Adipocyte (in vitro differentiated cells): ENCODE results near the gene CD247.

Experiments
- DNase-seq: peaks from one replicate; pipeline ENCODE4 v3.0.0-alpha.2; 2015; ENCODE audit warnings: low read depth
- H3K27me3 ChIP-seq: replicated peaks from 2 replicates; pipeline ENCODE4 v1.7.0; 2013; ENCODE audit warnings: mild to moderate bottlenecking, low read length, moderate library complexity; ENCODE audit not compliant: control insufficient read depth, insufficient read depth
- H3K36me3 ChIP-seq: 2 replicates; pipeline ENCODE4 v1.7.0; 2013; ENCODE audit warnings: low read length, mild to moderate bottlenecking, moderate library complexity; ENCODE audit not compliant: control insufficient read depth, insufficient read depth, severe bottlenecking
- H3K4me1 ChIP-seq: 2 replicates; pipeline ENCODE4 v1.7.0; 2013; ENCODE audit warnings: mild to moderate bottlenecking, low read length, moderate library complexity; ENCODE audit not compliant: control insufficient read depth, insufficient read depth
- H3K4me3 ChIP-seq: 2 replicates; pipeline ENCODE4 v1.7.0; 2013; ENCODE audit warnings: mild to moderate bottlenecking, low read length, moderate library complexity
- H3K9ac ChIP-seq: 2 replicates; pipeline ENCODE4 v1.7.0; 2013; ENCODE audit warnings: mild to moderate bottlenecking, low read length, moderate library complexity
- H3K9me3 ChIP-seq: 2 replicates; pipeline ENCODE4 v1.7.0; 2013; ENCODE audit warnings: mild to moderate bottlenecking, low read length, moderate library complexity; ENCODE audit not compliant: control insufficient read depth

The CD247 gene

DNA sequence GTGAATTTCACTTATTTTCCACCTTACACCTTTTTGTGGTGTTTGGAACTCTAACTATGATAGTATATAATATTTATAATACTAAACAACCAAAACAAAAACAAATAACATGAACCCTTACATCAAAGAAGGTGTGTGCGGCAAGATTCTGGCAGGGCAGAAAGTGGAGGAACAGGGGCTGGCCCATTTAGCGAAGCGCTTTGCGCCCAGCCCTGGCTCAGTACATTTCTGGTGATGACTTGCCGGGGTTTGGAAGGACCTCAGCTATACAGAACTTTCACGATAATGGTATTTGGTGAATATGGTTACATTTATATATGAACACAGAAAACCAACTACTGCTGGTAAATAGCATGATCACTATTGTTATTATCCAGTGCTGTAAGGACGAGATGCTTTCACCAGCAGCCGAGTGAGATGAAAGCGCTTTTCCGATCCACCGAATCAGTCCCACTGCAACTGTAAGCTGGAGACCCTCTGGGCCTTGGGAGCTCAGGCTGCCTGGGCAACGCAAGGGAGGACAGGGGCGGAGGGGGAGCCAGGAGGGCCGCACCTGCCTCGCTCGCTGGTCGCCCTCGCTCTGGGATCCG lies 63.9 kb downstream of the CD247 start:
- Histone ChIP-seq H3K4me1 (peaks cover 6% of the 10 kb centered on the region), H3K4me3 (peak overlapping the region; percentile 91), H3K36me3 (no peaks in the 10 kb centered on the region)

GRCh38 chr1:167453123-167453522 lies 65.2 kb downstream of the CD247 start:
- DNase-seq: no peak
- no peaks in the 10 kb centered on the region for H3K36me3 ChIP-seq

More for the DNA sequence above, 63.9 kb downstream of the CD247 start:
- H3K9me3 ChIP-seq: no peaks in the 10 kb centered on the region
- H3K9ac ChIP-seq: peak overlapping the region; percentile 88
- H3K27me3 ChIP-seq: peaks cover 6% of the 10 kb centered on the region
- DNase-seq: no peak

GRCh38 chr1:167452483-167452882 lies 65.8 kb downstream of the CD247 start:
- Histone ChIP-seq H3K4me3 (no peak overlapping the region), H3K27me3 (peaks cover 2% of the 10 kb centered on the region), H3K36me3 (no peaks in the 10 kb centered on the region), H3K4me1 (peaks cover 6% of the 10 kb centered on the region), H3K9ac (no peak overlapping the region), H3K9me3 (no peaks in the 10 kb centered on the region)
- no peak for DNase-seq

More at GRCh38 chr1:167453123-167453522, 65.2 kb downstream of the CD247 start:
- Histone ChIP-seq H3K27me3 (peaks cover 6% of the 10 kb centered on the region), H3K9me3 (no peaks in the 10 kb centered on the region), H3K4me1 (peaks cover 6% of the 10 kb centered on the region), H3K9ac (no peak overlapping the region), H3K4me3 (no peak overlapping the region)

- Histone ChIP-seq H3K27me3 (no peaks in the 10 kb centered on the region), H3K4me3 (no peak overlapping the region), H3K36me3 (no peaks in the 10 kb centered on the region), H3K9ac (no peak overlapping the region), H3K4me1 (peaks cover 4% of the 10 kb centered on the region), H3K9me3 (no peaks in the 10 kb centered on the region)
- DNase-seq: no peak
Observed at GRCh38 chr1:167450843-167451242, 67.5 kb downstream of the CD247 start.

GRCh38 chr1:167447521-167448136 lies 70.7 kb downstream of the CD247 start:
- Histone ChIP-seq H3K4me1 (no peaks in the 10 kb centered on the region), H3K36me3 (no peaks in the 10 kb centered on the region), H3K27me3 (peaks cover 11% of the 10 kb centered on the region), H3K9me3 (no peaks in the 10 kb centered on the region), H3K4me3 (no peak overlapping the region), H3K9ac (no peak overlapping the region)
- DNase-seq: no peak

DNA sequence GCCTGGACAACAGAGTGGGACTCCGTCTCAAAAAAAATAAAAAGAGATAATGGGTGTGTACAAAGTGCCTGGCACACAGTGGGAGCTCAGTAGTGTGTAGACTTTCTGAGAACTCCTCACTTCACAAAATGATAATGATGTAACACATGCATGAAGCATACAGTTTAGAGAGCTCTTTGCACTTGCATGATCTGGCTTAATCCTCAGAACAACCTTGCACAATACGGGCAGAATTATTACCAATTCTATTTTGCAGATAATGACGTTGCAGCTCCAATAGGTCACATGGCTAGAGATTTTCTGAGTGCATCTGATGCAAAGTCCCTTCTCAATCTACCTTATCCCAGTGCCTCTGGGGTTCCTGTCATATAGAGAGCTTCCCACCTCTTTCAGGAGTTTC lies 71.4 kb downstream of the CD247 start:
- peaks cover 11% of the 10 kb centered on the region for H3K27me3 ChIP-seq
- no peaks in the 10 kb centered on the region for H3K36me3 ChIP-seq
- no peaks in the 10 kb centered on the region for H3K4me1 ChIP-seq
- no peak overlapping the region for H3K9ac ChIP-seq
- no peak overlapping the region for H3K4me3 ChIP-seq
- no peaks in the 10 kb centered on the region for H3K9me3 ChIP-seq
- no peak for DNase-seq

GRCh38 chr1:167443757-167444156 lies 74.6 kb downstream of the CD247 start:
- no peak overlapping the region for H3K4me3 ChIP-seq
- no peak for DNase-seq
- H3K9me3 ChIP-seq: no peaks in the 10 kb centered on the region
- H3K9ac ChIP-seq: no peak overlapping the region
- H3K4me1 ChIP-seq: peaks cover 5% of the 10 kb centered on the region
- no peaks in the 10 kb centered on the region for H3K36me3 ChIP-seq
- H3K27me3 ChIP-seq: peaks cover 25% of the 10 kb centered on the region

DNA sequence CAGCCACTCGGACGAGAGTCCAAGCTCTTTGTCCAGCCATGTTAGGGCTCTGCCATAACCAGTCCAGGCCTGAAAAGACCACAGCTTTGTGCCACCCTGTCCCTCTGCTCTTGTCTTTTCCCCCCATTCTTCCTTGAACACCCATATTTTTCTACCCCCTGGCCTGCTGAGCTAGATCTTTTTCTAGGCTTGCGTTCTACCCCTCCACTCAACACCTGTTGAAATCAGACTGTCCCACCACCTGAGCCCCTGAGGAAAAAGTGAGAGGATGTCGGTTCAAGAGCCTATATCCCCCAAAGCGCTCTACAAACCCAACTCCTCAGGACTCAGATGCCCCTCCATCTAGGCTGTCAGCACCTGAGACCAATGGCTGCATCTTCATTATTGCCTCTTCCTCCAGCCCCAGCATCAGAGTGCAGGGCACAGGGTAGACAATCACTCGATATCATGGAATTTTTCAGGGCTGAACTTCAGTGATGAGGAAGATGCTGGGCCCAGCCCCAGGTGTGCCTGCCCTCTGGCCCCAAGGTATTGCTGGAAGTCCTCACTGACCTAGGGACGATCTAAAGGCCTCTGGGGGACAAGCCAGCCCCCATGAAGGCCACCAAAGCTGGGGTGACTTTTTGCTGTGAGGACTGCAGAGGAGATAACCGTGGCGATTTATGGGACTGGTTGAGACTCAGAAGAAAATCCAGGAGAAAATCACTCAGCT lies 75.3 kb downstream of the CD247 start:
- Histone ChIP-seq H3K9me3 (no peaks in the 10 kb centered on the region), H3K36me3 (no peaks in the 10 kb centered on the region), H3K4me3 (no peak overlapping the region), H3K4me1 (peaks cover 5% of the 10 kb centered on the region), H3K27me3 (peaks cover 32% of the 10 kb centered on the region), H3K9ac (no peak overlapping the region)
- DNase-seq: no peak

- DNase-seq: peak; percentile 92
- H3K27me3 ChIP-seq: peaks cover 32% of the 10 kb centered on the region
- no peak overlapping the region for H3K4me3 ChIP-seq
- peaks cover 5% of the 10 kb centered on the region for H3K4me1 ChIP-seq
- H3K36me3 ChIP-seq: no peaks in the 10 kb centered on the region
- no peak overlapping the region for H3K9ac ChIP-seq
- no peaks in the 10 kb centered on the region for H3K9me3 ChIP-seq
Observed at GRCh38 chr1:167442142-167442848, 76.0 kb downstream of the CD247 start.

DNA sequence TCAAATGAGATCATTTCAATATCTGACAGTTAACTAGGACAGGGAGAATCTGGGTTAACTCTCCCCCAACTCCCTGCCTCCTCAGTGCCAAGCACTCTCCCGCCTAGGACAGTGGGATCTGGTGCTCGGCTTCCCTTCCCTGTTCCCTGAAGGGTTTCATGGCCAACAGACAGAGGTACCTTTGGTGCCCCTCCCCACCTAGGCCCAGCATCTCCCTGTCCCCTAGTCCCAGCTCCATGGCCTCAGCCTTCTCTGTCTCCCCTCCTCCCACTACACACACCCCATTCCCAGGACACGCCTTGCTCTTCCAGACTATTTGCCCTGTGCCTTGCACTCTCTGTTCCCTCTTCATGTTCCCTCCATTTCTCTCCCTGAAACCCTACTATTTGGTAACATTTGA lies 77.1 kb downstream of the CD247 start:
- H3K4me3 ChIP-seq: no peak overlapping the region
- peaks cover 5% of the 10 kb centered on the region for H3K4me1 ChIP-seq

GRCh38 chr1:167440776-167441175 lies 77.6 kb downstream of the CD247 start:
- no peak overlapping the region for H3K9ac ChIP-seq
- no peak overlapping the region for H3K4me3 ChIP-seq
- H3K9me3 ChIP-seq: peaks cover 5% of the 10 kb centered on the region
- DNase-seq: no peak
- H3K36me3 ChIP-seq: no peaks in the 10 kb centered on the region
- peaks cover 5% of the 10 kb centered on the region for H3K4me1 ChIP-seq
- H3K27me3 ChIP-seq: peaks cover 32% of the 10 kb centered on the region

More for the DNA sequence above, 77.1 kb downstream of the CD247 start:
- H3K27me3 ChIP-seq: peaks cover 32% of the 10 kb centered on the region
- no peak for DNase-seq
- no peak overlapping the region for H3K9ac ChIP-seq
- H3K36me3 ChIP-seq: no peaks in the 10 kb centered on the region
- H3K9me3 ChIP-seq: peaks cover 1% of the 10 kb centered on the region
